ENCODE results near the gene CTXND1. TPM values are rescaled to one million over a fixed set of nuclear protein-coding genes. Genes with fewer than 3 reads are reported as not detected.

The CTXND1 gene
- total RNA-seq, 1 donor from 2014 or later = not detected

DNA sequence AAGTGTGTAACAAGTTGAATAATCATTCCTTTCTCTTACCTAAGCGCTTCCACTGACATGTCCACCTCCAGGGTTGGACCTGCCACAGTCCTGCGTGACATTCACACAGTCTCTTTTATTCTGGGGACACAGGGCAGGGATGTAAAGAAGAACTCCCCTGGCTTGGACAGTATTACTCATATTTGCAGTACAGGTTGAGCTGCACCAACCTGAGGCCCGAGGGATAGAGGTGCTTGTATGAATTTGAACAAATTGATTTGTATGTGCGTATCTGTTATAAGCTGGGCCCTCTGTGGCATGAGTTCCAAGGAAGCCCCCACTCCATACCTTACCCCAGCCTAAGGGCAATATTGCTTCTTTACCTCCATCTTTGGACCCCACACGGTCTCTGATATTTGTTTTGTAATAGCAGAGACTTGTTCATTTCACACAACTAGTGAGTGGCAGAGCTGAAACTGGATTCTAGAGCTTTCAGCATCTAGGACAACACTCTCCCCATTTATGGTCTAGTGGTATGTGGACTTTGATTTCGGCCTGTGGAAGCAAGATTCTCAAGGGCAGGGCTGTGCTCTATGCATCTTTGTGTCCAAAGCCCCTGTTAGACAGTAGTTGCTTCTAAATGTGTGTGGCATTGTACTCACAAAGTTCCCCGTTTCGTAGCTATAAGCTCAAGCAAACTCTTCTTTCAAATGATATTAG lies 60.0 kb downstream of the CTXND1 start:
- no peak overlapping the region for H3K4me3 ChIP-seq (ENCODE audit: low read depth, low read length)
- no peak for TF ChIP-seq CTCF (conservative IDR thresholded peaks at IDR 0.05; ENCODE audit: low read depth, low read length)
- no peak for DNase-seq (ENCODE audit: low read depth)

DNA sequence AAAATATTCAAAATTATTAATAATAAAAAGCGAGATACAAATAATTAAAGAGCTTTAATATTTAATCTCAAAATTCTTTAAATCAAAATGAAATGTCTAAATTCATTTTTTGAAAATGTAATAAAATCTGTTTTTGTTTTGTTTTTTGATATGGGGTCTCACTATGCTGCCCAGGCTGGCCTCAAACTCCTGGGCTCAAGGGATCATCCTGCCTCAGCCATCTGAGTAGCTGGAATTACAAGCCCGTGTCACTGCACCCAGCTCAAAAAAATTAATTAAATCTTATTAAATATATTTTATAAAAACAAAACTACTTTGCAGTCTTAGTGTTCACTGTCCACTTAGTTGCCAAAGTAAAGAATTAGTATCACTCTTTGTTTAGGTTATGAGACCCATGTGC lies 60.8 kb downstream of the CTXND1 start:
- TF ChIP-seq CTCF (conservative IDR thresholded peaks at IDR 0.05; ENCODE audit: low read depth, low read length) = no peak
- no peak for DNase-seq (ENCODE audit: low read depth)
- H3K4me3 ChIP-seq (ENCODE audit: low read depth, low read length) = no peak overlapping the region

- no peak for DNase-seq (ENCODE audit: low read depth)
- no peak overlapping the region for H3K4me3 ChIP-seq (ENCODE audit: low read depth, low read length)
- no peak for TF ChIP-seq CTCF (conservative IDR thresholded peaks at IDR 0.05; ENCODE audit: low read depth, low read length)
Measured at GRCh38 chr15:80188251-80188650, 63.8 kb downstream of the CTXND1 start.

- H3K4me3 ChIP-seq (ENCODE audit: low read depth, low read length) = no peak overlapping the region
- DNase-seq (ENCODE audit: low read depth) = no peak
- no peak for TF ChIP-seq CTCF (conservative IDR thresholded peaks at IDR 0.05; ENCODE audit: low read depth, low read length)
Measured at GRCh38 chr15:80186597-80186996, 65.4 kb downstream of the CTXND1 start.

DNA sequence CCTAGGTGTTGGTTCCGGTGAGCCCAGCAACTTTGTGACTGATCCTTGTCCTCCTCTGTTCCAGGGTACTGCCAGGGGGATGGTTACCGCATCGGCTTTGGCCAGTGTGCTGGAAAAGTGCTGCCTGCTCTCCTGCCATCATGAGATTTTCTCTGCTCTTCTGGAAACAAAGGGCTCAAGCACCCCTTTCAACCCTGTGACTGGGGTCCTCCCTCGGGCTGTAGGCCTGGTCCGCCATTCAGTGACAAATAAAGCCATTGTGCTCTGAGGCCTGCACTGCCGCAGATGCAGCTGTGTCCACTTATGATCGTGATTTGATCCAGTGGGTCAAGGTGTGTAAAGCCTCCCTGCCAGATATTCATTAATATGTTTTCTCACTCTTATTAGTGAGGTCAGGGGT lies 65.9 kb downstream of the CTXND1 start:
- no peak overlapping the region for H3K4me3 ChIP-seq (ENCODE audit: low read depth, low read length)
- no peak for DNase-seq (ENCODE audit: low read depth)
- TF ChIP-seq CTCF (conservative IDR thresholded peaks at IDR 0.05; ENCODE audit: low read depth, low read length) = no peak

GRCh38 chr15:80185152-80185551 lies 66.9 kb downstream of the CTXND1 start:
- no peak for TF ChIP-seq CTCF (conservative IDR thresholded peaks at IDR 0.05; ENCODE audit: low read depth, low read length)
- no peak overlapping the region for H3K4me3 ChIP-seq (ENCODE audit: low read depth, low read length)
- no peak for DNase-seq (ENCODE audit: low read depth)

DNA sequence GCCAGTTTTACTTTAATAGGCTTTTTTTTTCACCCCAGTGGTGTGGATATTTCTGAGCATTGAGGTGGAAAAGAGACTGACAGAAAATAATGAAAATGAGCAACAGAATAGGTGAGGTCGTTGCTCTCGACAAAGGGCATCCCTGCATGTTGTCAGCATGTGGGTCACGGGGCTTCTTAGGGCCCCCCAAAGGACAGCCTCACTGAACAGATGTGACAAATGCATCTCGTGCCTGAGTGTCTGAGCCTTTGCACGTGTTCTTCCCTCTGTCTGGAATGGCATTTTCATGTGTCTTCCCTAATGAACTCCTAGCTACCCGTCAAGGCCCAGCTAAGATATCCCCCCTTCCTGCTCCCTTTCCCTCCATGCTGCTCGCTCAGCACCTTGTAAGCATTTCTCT lies 67.5 kb downstream of the CTXND1 start:
- no peak for TF ChIP-seq CTCF (conservative IDR thresholded peaks at IDR 0.05; ENCODE audit: low read depth, low read length)
- H3K4me3 ChIP-seq (ENCODE audit: low read depth, low read length) = no peak overlapping the region
- no peak for DNase-seq (ENCODE audit: low read depth)

All from epithelial cell of proximal tubule (primary cell).